Measurements from ENCODE around the gene LMCD1. TPM values are rescaled to one million over a fixed set of nuclear protein-coding genes. Genes with fewer than 3 reads are reported as not detected.

LMCD1 gene
- total RNA-seq, 2 experiments from 2014 or later, result 3.0 to 4.3 TPM

- POLR2A ChIA-PET, result no interaction called here
- Mint-ChIP-seq H3K4me3 (no peak overlapping the region), H3K9me3 (no peaks in the 10 kb centered on the region), H3K27ac (no peak overlapping the region), H3K27me3 (no peaks in the 10 kb centered on the region), H3K4me1 (no peaks in the 10 kb centered on the region), H3K36me3 (ENCODE audit: low read depth) (no peaks in the 10 kb centered on the region)
- no peak for DNase-seq
- CTCF ChIA-PET, result no interaction called here
Measured at GRCh38 chr3:8470801-8471200, 30.8 kb upstream of the LMCD1 start.

GRCh38 chr3:8472549-8472948 lies 29.1 kb upstream of the LMCD1 start:
- ChIA-PET CTCF (no interaction called here), POLR2A (no interaction called here)
- H3K27ac Mint-ChIP-seq, result no peak overlapping the region
- H3K36me3 Mint-ChIP-seq (ENCODE audit: low read depth), result no peaks in the 10 kb centered on the region
- H3K9me3 Mint-ChIP-seq, result no peaks in the 10 kb centered on the region
- DNase-seq, result no peak
- no peaks in the 10 kb centered on the region for H3K27me3 Mint-ChIP-seq
- H3K4me3 Mint-ChIP-seq, result no peak overlapping the region
- no peaks in the 10 kb centered on the region for H3K4me1 Mint-ChIP-seq

- H3K9me3 Mint-ChIP-seq, result no peaks in the 10 kb centered on the region
- ChIA-PET CTCF (no interaction called here), POLR2A (no interaction called here)
- H3K36me3 Mint-ChIP-seq (ENCODE audit: low read depth), result no peaks in the 10 kb centered on the region
- no peak overlapping the region for H3K27ac Mint-ChIP-seq
- DNase-seq, result no peak
- no peaks in the 10 kb centered on the region for H3K27me3 Mint-ChIP-seq
- H3K4me1 Mint-ChIP-seq, result no peaks in the 10 kb centered on the region
- no peak overlapping the region for H3K4me3 Mint-ChIP-seq
Measured at GRCh38 chr3:8473029-8473428, 28.6 kb upstream of the LMCD1 start.

- no peak for DNase-seq
- Mint-ChIP-seq H3K27me3 (no peaks in the 10 kb centered on the region), H3K4me1 (no peaks in the 10 kb centered on the region), H3K36me3 (ENCODE audit: low read depth) (no peaks in the 10 kb centered on the region), H3K9me3 (no peaks in the 10 kb centered on the region), H3K4me3 (no peak overlapping the region), H3K27ac (no peak overlapping the region)
- ChIA-PET POLR2A (no interaction called here), CTCF (no interaction called here)
Measured at GRCh38 chr3:8473990-8474389, 27.6 kb upstream of the LMCD1 start.

- Mint-ChIP-seq H3K27ac (no peak overlapping the region), H3K9me3 (no peaks in the 10 kb centered on the region), H3K4me1 (no peaks in the 10 kb centered on the region), H3K4me3 (no peak overlapping the region), H3K36me3 (ENCODE audit: low read depth) (no peaks in the 10 kb centered on the region), H3K27me3 (no peaks in the 10 kb centered on the region)
- ChIA-PET POLR2A (no interaction called here), CTCF (no interaction called here)
- no peak for DNase-seq
Measured at GRCh38 chr3:8474991-8475390, 26.6 kb upstream of the LMCD1 start.

- CTCF ChIA-PET, result no interaction called here
- no peaks in the 10 kb centered on the region for H3K9me3 Mint-ChIP-seq
- no peak overlapping the region for H3K4me3 Mint-ChIP-seq
- H3K27me3 Mint-ChIP-seq, result no peaks in the 10 kb centered on the region
- POLR2A ChIA-PET, result no interaction called here
- no peak overlapping the region for H3K27ac Mint-ChIP-seq
- no peaks in the 10 kb centered on the region for H3K4me1 Mint-ChIP-seq
- no peak for DNase-seq
- H3K36me3 Mint-ChIP-seq (ENCODE audit: low read depth), result no peaks in the 10 kb centered on the region
Measured at GRCh38 chr3:8480699-8481098, 20.9 kb upstream of the LMCD1 start.

GRCh38 chr3:8481380-8481779 lies 20.2 kb upstream of the LMCD1 start:
- no peaks in the 10 kb centered on the region for H3K36me3 Mint-ChIP-seq (ENCODE audit: low read depth)
- no peak for DNase-seq
- CTCF ChIA-PET, result no interaction called here
- POLR2A ChIA-PET, result no interaction called here
- H3K4me3 Mint-ChIP-seq, result no peak overlapping the region
- no peak overlapping the region for H3K27ac Mint-ChIP-seq
- H3K4me1 Mint-ChIP-seq, result no peaks in the 10 kb centered on the region
- H3K27me3 Mint-ChIP-seq, result no peaks in the 10 kb centered on the region
- no peaks in the 10 kb centered on the region for H3K9me3 Mint-ChIP-seq

- ChIA-PET CTCF (no interaction called here), POLR2A (no interaction called here)
- H3K36me3 Mint-ChIP-seq (ENCODE audit: low read depth), result no peaks in the 10 kb centered on the region
- H3K27ac Mint-ChIP-seq, result no peak overlapping the region
- no peaks in the 10 kb centered on the region for H3K27me3 Mint-ChIP-seq
- no peak for DNase-seq
- no peak overlapping the region for H3K4me3 Mint-ChIP-seq
- no peaks in the 10 kb centered on the region for H3K4me1 Mint-ChIP-seq
- H3K9me3 Mint-ChIP-seq, result no peaks in the 10 kb centered on the region
Measured at GRCh38 chr3:8482263-8482662, 19.4 kb upstream of the LMCD1 start.

- DNase-seq, result no peak
- H3K36me3 Mint-ChIP-seq (ENCODE audit: low read depth), result no peaks in the 10 kb centered on the region
- H3K27ac Mint-ChIP-seq, result no peak overlapping the region
- no peaks in the 10 kb centered on the region for H3K27me3 Mint-ChIP-seq
- no peaks in the 10 kb centered on the region for H3K9me3 Mint-ChIP-seq
- no peak overlapping the region for H3K4me3 Mint-ChIP-seq
- H3K4me1 Mint-ChIP-seq, result no peaks in the 10 kb centered on the region
- ChIA-PET POLR2A (no interaction called here), CTCF (no interaction called here)
Measured at GRCh38 chr3:8482960-8483665, 18.5 kb upstream of the LMCD1 start.

GRCh38 chr3:8484409-8485140 lies 17.0 kb upstream of the LMCD1 start:
- H3K9me3 Mint-ChIP-seq, result no peaks in the 10 kb centered on the region
- no peaks in the 10 kb centered on the region for H3K4me1 Mint-ChIP-seq
- H3K27ac Mint-ChIP-seq, result no peak overlapping the region
- H3K27me3 Mint-ChIP-seq, result no peaks in the 10 kb centered on the region
- H3K4me3 Mint-ChIP-seq, result no peak overlapping the region
- DNase-seq, result no peak
- ChIA-PET CTCF (no interaction called here), POLR2A (no interaction called here)
- no peaks in the 10 kb centered on the region for H3K36me3 Mint-ChIP-seq (ENCODE audit: low read depth)

- Mint-ChIP-seq H3K36me3 (ENCODE audit: low read depth) (no peaks in the 10 kb centered on the region), H3K27ac (no peak overlapping the region), H3K4me3 (no peak overlapping the region), H3K27me3 (no peaks in the 10 kb centered on the region), H3K4me1 (no peaks in the 10 kb centered on the region), H3K9me3 (no peaks in the 10 kb centered on the region)
- POLR2A ChIA-PET, result no interaction called here
- no peak for DNase-seq
- CTCF ChIA-PET, result no interaction called here
Measured at GRCh38 chr3:8485141-8485870, 16.3 kb upstream of the LMCD1 start.

- POLR2A ChIA-PET, result no interaction called here
- Mint-ChIP-seq H3K36me3 (ENCODE audit: low read depth) (no peaks in the 10 kb centered on the region), H3K27ac (no peak overlapping the region), H3K4me3 (no peak overlapping the region), H3K4me1 (no peaks in the 10 kb centered on the region), H3K27me3 (no peaks in the 10 kb centered on the region), H3K9me3 (no peaks in the 10 kb centered on the region)
- no peak for DNase-seq
- CTCF ChIA-PET, result no interaction called here
Measured at GRCh38 chr3:8485943-8486342, 15.7 kb upstream of the LMCD1 start.

- Mint-ChIP-seq H3K4me3 (no peak overlapping the region), H3K27ac (no peak overlapping the region), H3K36me3 (ENCODE audit: low read depth) (no peaks in the 10 kb centered on the region), H3K4me1 (no peaks in the 10 kb centered on the region), H3K27me3 (no peaks in the 10 kb centered on the region), H3K9me3 (no peaks in the 10 kb centered on the region)
- ChIA-PET CTCF (no interaction called here), POLR2A (no interaction called here)
- DNase-seq, result no peak
Measured at GRCh38 chr3:8486434-8486833, 15.2 kb upstream of the LMCD1 start.

GRCh38 chr3:8486936-8487335 lies 14.7 kb upstream of the LMCD1 start:
- POLR2A ChIA-PET, result no interaction called here
- Mint-ChIP-seq H3K27ac (no peak overlapping the region), H3K4me3 (no peak overlapping the region), H3K9me3 (no peaks in the 10 kb centered on the region), H3K36me3 (ENCODE audit: low read depth) (no peaks in the 10 kb centered on the region), H3K27me3 (no peaks in the 10 kb centered on the region), H3K4me1 (no peaks in the 10 kb centered on the region)
- DNase-seq, result no peak
- CTCF ChIA-PET, result no interaction called here
